Keratinocyte (primary cell): ENCODE results near the gene KSR2. TPM values are rescaled to one million over a fixed set of nuclear protein-coding genes. Genes with fewer than 3 reads are reported as not detected.

ENCODE experiments used
- DNase-seq: peaks from one replicate; pipeline ENCODE4 v3.0.0-alpha.2; 2011; ENCODE audit warnings: low read depth, missing footprints, low spot score
- FAIRE-seq: peaks from 2 replicates; lab custom pipeline; 2011; peaks lifted over from hg19 to GRCh38; lab: Jason Lieb, UNC
- H2AFZ ChIP-seq: 2 replicates; pipeline ENCODE4 v1.6.0; 2012; ENCODE audit warnings: low read length, control low read depth, inconsistent platforms; ENCODE audit not compliant: control insufficient read depth
- H3K27ac ChIP-seq: 2 replicates; pipeline ENCODE4 v1.5.1; 2011; ENCODE audit warnings: low read length; ENCODE audit not compliant: control insufficient read depth, insufficient read depth
- H3K27me3 ChIP-seq: 3 replicates; pipeline ENCODE4 v1.6.0; 2011; ENCODE audit warnings: low read length; ENCODE audit not compliant: control insufficient read depth, insufficient read depth; ENCODE audit errors: extremely low read depth
- H3K36me3 ChIP-seq, 2 experiments: 2 replicates in 1 of 2; 3 replicates in 1 of 2; pipeline ENCODE4 v1.5.1; 2011; ENCODE audit warnings: low read length in 2 of 2, mild to moderate bottlenecking in 1 of 2; ENCODE audit not compliant: control insufficient read depth in 2 of 2, insufficient read depth in 2 of 2; ENCODE audit errors: extremely low read depth in 1 of 2
- H3K4me1 ChIP-seq: 3 replicates; pipeline ENCODE4 v1.5.1; 2011; ENCODE audit warnings: low read length; ENCODE audit not compliant: control insufficient read depth, insufficient read depth; ENCODE audit errors: extremely low read depth
- H3K4me2 ChIP-seq: 3 replicates; pipeline ENCODE4 v1.6.0; 2011; ENCODE audit warnings: low read depth, low read length; ENCODE audit not compliant: control insufficient read depth, insufficient read depth; ENCODE audit errors: extremely low read depth
- H3K4me3 ChIP-seq, 3 experiments: fragments of 200-600 bp in 1 of 3; sonication (generic) in 1 of 3; 2 replicates in 2 of 3; 3 replicates in 1 of 3; pipeline ENCODE4 v1.5.1; 2011 to 2016; ENCODE audit warnings: low read length in 3 of 3, mild to moderate bottlenecking in 3 of 3, control low read depth in 2 of 3, inconsistent platforms in 1 of 3, low read depth in 1 of 3, mixed read lengths in 1 of 3, mixed run types in 1 of 3, moderate library complexity in 1 of 3; ENCODE audit not compliant: control insufficient read depth in 2 of 3, insufficient read depth in 2 of 3; ENCODE audit errors: extremely low read depth in 1 of 3
- H3K79me2 ChIP-seq: 2 replicates; pipeline ENCODE4 v1.6.0; 2012; ENCODE audit warnings: low read length; ENCODE audit not compliant: control insufficient read depth, insufficient read depth
- H3K9ac ChIP-seq: 3 replicates; pipeline ENCODE4 v1.6.0; 2011; ENCODE audit warnings: low read length; ENCODE audit not compliant: control insufficient read depth, insufficient read depth; ENCODE audit errors: extremely low read depth
- H3K9me1 ChIP-seq: 3 replicates; pipeline ENCODE4 v1.6.0; 2011; ENCODE audit warnings: low read length; ENCODE audit not compliant: control insufficient read depth, insufficient read depth; ENCODE audit errors: extremely low read depth
- H3K9me3 ChIP-seq: 2 replicates; pipeline ENCODE4 v1.5.1; 2012; ENCODE audit warnings: low read depth, low read length; ENCODE audit not compliant: control insufficient read depth
- H4K20me1 ChIP-seq: 3 replicates; pipeline ENCODE4 v1.6.0; 2011; ENCODE audit warnings: low read length; ENCODE audit not compliant: control insufficient read depth, insufficient read depth; ENCODE audit errors: extremely low read depth
- CTCF ChIP-seq, 3 experiments: IDR thresholded peaks in 1 of 3; conservative IDR thresholded peaks in 1 of 3; optimal IDR thresholded peaks in 1 of 3; 2 replicates in 2 of 3; 3 replicates in 1 of 3; pipeline versions ENCODE3 to v1.5.1; 2011; ENCODE audit warnings: low read length in 3 of 3, mild to moderate bottlenecking in 3 of 3, moderate library complexity in 2 of 3, control low read depth in 1 of 3, inconsistent platforms in 1 of 3; ENCODE audit not compliant: insufficient read depth in 2 of 3; ENCODE audit errors: extremely low read depth in 1 of 3
- EZH2 ChIP-seq: IDR thresholded peaks from one replicate; pipeline ENCODE4 v1.6.1; 2012; ENCODE audit warnings: inconsistent platforms, mild to moderate bottlenecking, low read length, moderate library complexity
- dilution Hi-C: fragments of 300-500 bp; cut with MboI; formaldehyde crosslinking; loops from one replicate; pipeline ENCODE4 v1.7.0; 2020; ENCODE audit warnings: low sequenced_read_pairs; ENCODE audit not compliant: extremely low pct_ligation_motif_present
- polyA plus RNA-seq, 5 experiments: library from polyadenylated mRNA; depleted of rRNA in 3 of 5; stranded (reverse) in 3 of 5; stranded (forward) in 1 of 5; unstranded in 1 of 5; fragments of >200 nt; gene quantifications; 1 replicate in 1 of 5; 2 replicates in 3 of 5; 3 replicates in 1 of 5; pipeline versions ENCODE4 v1.2.1 to v1.2.3, GENCODE V29; 2011 to 2012; ENCODE audit warnings: missing spikeins in 2 of 5, low read depth in 1 of 5, low replicate concordance in 1 of 5

Gene KSR2
- polyA plus RNA-seq, 1 donor (not counting 4 experiments of a cell fraction or from before 2014, with no cell fraction given) = 0.01 TPM

- Histone ChIP-seq H2AFZ (no peak overlapping the region), H3K9ac (no peak overlapping the region), H3K4me3 (no peak overlapping the region), H3K9me3 (no peaks in the 10 kb centered on the region), H3K27ac (no peak overlapping the region), H3K4me1 (no peaks in the 10 kb centered on the region), H3K36me3 (no peaks in the 10 kb centered on the region), H4K20me1 (no peaks in the 10 kb centered on the region), H3K79me2 (no peaks in the 10 kb centered on the region), H3K4me2 (no peak overlapping the region), H3K27me3 (no peaks in the 10 kb centered on the region), H3K9me1 (no peaks in the 10 kb centered on the region)
- FAIRE-seq = no peak
- dilution Hi-C loops = no loop called here
- TF ChIP-seq EZH2 (no peak), CTCF (optimal IDR thresholded peaks at IDR 0.05 in 1 of 3, IDR thresholded peaks at IDR 0.05 in 1 of 3, conservative IDR thresholded peaks at IDR 0.05 in 1 of 3; ENCODE audit: extremely low read depth in 1 of 3, insufficient read depth in 2 of 3, low read length in 3 of 3) (no peak)
- no peak for DNase-seq
Measured at GRCh38 chr12:117467588-117467987, 501.2 kb downstream of the KSR2 start.

- no peak overlapping the region for H3K9ac ChIP-seq
- no peaks in the 10 kb centered on the region for H4K20me1 ChIP-seq
- FAIRE-seq (no peak), DNase-seq (no peak)
- H3K9me3 ChIP-seq = no peaks in the 10 kb centered on the region
- H2AFZ ChIP-seq = no peak overlapping the region
- no peak overlapping the region for H3K4me3 ChIP-seq
- dilution Hi-C loops = no loop called here
- no peaks in the 10 kb centered on the region for H3K79me2 ChIP-seq
- H3K36me3 ChIP-seq = no peaks in the 10 kb centered on the region
- H3K9me1 ChIP-seq = no peaks in the 10 kb centered on the region
- no peaks in the 10 kb centered on the region for H3K27me3 ChIP-seq
- no peak overlapping the region for H3K27ac ChIP-seq
- TF ChIP-seq CTCF (optimal IDR thresholded peaks at IDR 0.05 in 1 of 3, IDR thresholded peaks at IDR 0.05 in 1 of 3, conservative IDR thresholded peaks at IDR 0.05 in 1 of 3; ENCODE audit: extremely low read depth in 1 of 3, insufficient read depth in 2 of 3, low read length in 3 of 3) (no peak), EZH2 (no peak)
- H3K4me2 ChIP-seq = no peak overlapping the region
- no peaks in the 10 kb centered on the region for H3K4me1 ChIP-seq
Measured at GRCh38 chr12:117466677-117467362, 502.0 kb downstream of the KSR2 start.
